Hippocampal formation (tissue), 2 donors: ENCODE measurements around the gene HOXB6.

Experiments
- DNase-seq, 2 donors: peaks; one replicate each; lab custom pipeline; 2025; lab: John Stamatoyannopoulos, UW

The HOXB6 gene

GRCh38 chr17:48634493-48635208 is 29.9 kb upstream of the HOXB6 start:
- DNase-seq: no peak

- no peak for DNase-seq
Observed at GRCh38 chr17:48633266-48633677, 28.5 kb upstream of the HOXB6 start.

- DNase-seq: no peak
Observed at GRCh38 chr17:48632579-48633265, 27.9 kb upstream of the HOXB6 start.

- no peak for DNase-seq
Observed at GRCh38 chr17:48631693-48632578, 27.1 kb upstream of the HOXB6 start.

GRCh38 chr17:48630925-48631692 is 26.3 kb upstream of the HOXB6 start:
- no peak for DNase-seq

GRCh38 chr17:48630009-48630924 is 25.5 kb upstream of the HOXB6 start:
- no peak for DNase-seq

GRCh38 chr17:48629411-48629759 is 24.6 kb upstream of the HOXB6 start:
- DNase-seq: no peak

- no peak for DNase-seq
Observed at GRCh38 chr17:48628649-48629410, 24.0 kb upstream of the HOXB6 start.

- DNase-seq: no peak
Observed at GRCh38 chr17:48627623-48628521, 23.1 kb upstream of the HOXB6 start.

GRCh38 chr17:48627118-48627597 is 22.4 kb upstream of the HOXB6 start:
- DNase-seq: no peak

GRCh38 chr17:48626245-48627117 is 21.7 kb upstream of the HOXB6 start, which contains the start of gene HOXB9:
HOXB9 (minus strand) TSS chr17:48626358; CDS start chr17:48626269, 89 bp downstream.
- DNase-seq: no peak

GRCh38 chr17:48625495-48626244 is 20.9 kb upstream of the HOXB6 start:
- DNase-seq: no peak

GRCh38 chr17:48624544-48625494 is 20.0 kb upstream of the HOXB6 start:
- no peak for DNase-seq

- no peak for DNase-seq
Observed at GRCh38 chr17:48624118-48624517, 19.3 kb upstream of the HOXB6 start.

GRCh38 chr17:48623583-48623982 is 18.8 kb upstream of the HOXB6 start:
- DNase-seq: no peak

- no peak for DNase-seq
Observed at GRCh38 chr17:48622857-48623256, 18.1 kb upstream of the HOXB6 start.
